A673 (cell line): ENCODE measurements around the gene ANKRD44. TPM values are rescaled to one million over a fixed set of nuclear protein-coding genes. Genes with fewer than 3 reads are reported as not detected.

Experiments
- BruUV-seq: library from RNA; stranded (reverse); fragments of 400-500 nt; replicated peaks from 2 replicates; lab custom pipeline; 2021; lab: Mats Ljungman, UMichigan
- CTCF ChIA-PET: fragments of 300-600 bp; sonication (Branson Sonifier 250); formaldehyde crosslinking; loops from one replicate; lab custom pipeline; 2022; ENCODE audit warnings: antibody characterized with exemption; lab: Charles Lee
- POLR2A ChIA-PET: fragments of 300-600 bp; sonication (Branson Sonifier 250); formaldehyde crosslinking; loops from one replicate; lab custom pipeline; 2022; ENCODE audit warnings: antibody characterized with exemption; ENCODE audit not compliant: low non-redundant PET; lab: Charles Lee
- DNase-seq: peaks from one replicate; pipeline ENCODE4 v3.0.0-alpha.2; 2015; ENCODE audit warnings: low spot score
- H3K27ac ChIP-seq: fragments of 200-600 bp; sonication (generic); 2 replicates; pipeline ENCODE4 v1.5.1; 2016; ENCODE audit warnings: mixed run types, low read depth, mild to moderate bottlenecking, mixed read lengths, antibody characterized with exemption, low read length; ENCODE audit not compliant: poor library complexity, severe bottlenecking
- H3K27me3 ChIP-seq: fragments of 200-600 bp; sonication (generic); replicated peaks from 2 replicates; pipeline ENCODE4 v1.6.1; 2017; ENCODE audit warnings: mixed run types, low read depth, mild to moderate bottlenecking, mixed read lengths, antibody characterized with exemption, low read length; ENCODE audit not compliant: insufficient read depth, poor library complexity
- H3K36me3 ChIP-seq: fragments of 200-600 bp; sonication (generic); 2 replicates; pipeline ENCODE4 v1.6.1; 2016; ENCODE audit warnings: mixed run types, mild to moderate bottlenecking, mixed read lengths, antibody characterized with exemption, low read length; ENCODE audit not compliant: insufficient read depth, poor library complexity, severe bottlenecking
- H3K4me1 ChIP-seq: fragments of 200-600 bp; sonication (generic); 2 replicates; pipeline ENCODE4 v1.6.1; 2017; ENCODE audit warnings: mixed run types, mild to moderate bottlenecking, mixed read lengths, antibody characterized with exemption, low read length; ENCODE audit not compliant: insufficient read depth, poor library complexity, severe bottlenecking
- H3K4me3 ChIP-seq: fragments of 200-600 bp; sonication (generic); 2 replicates; pipeline ENCODE4 v1.5.1; 2016; ENCODE audit warnings: low read depth, mixed run types, mild to moderate bottlenecking, mixed read lengths, low read length; ENCODE audit not compliant: poor library complexity, severe bottlenecking
- H3K9me3 ChIP-seq: fragments of 200-600 bp; sonication (generic); 2 replicates; pipeline ENCODE4 v1.6.1; 2016; ENCODE audit warnings: mixed run types, low read depth, mild to moderate bottlenecking, mixed read lengths, antibody characterized with exemption, low read length; ENCODE audit not compliant: poor library complexity, severe bottlenecking
- CTCF ChIP-seq: fragments of 300-800, 200-600 bp; sonication (generic); conservative IDR thresholded peaks from 2 replicates; pipeline ENCODE4 v1.5.1; 2017; ENCODE audit warnings: low read depth, mild to moderate bottlenecking, antibody characterized with exemption, low read length, moderate library complexity, mixed read lengths
- EZH2 ChIP-seq: fragments of 200-600 bp; sonication (generic); IDR thresholded peaks from 2 replicates; pipeline ENCODE4 v1.6.1; 2017; ENCODE audit warnings: borderline replicate concordance, low read depth, mild to moderate bottlenecking, mixed read lengths, antibody characterized with exemption, low read length; ENCODE audit not compliant: poor library complexity, severe bottlenecking
- intact Hi-C: fragments of 100-400 bp; cut with micrococcal nuclease; formaldehyde crosslinking; loops from one replicate; pipeline ENCODE4 v1.10.0; 2022; ENCODE audit not compliant: unreplicated experiment
- total RNA-seq: library from RNA; stranded (reverse); gene quantifications from 2 replicates; pipeline ENCODE4 v1.2.3, GENCODE V29; 2021

Gene ANKRD44
- total RNA-seq, 1 experiment from 2014 or later, result 17.0 TPM

GRCh38 chr2:196971574-196972279 is 338.9 kb downstream of the ANKRD44 start:
- BruUV-seq, result no TSS peak
- Histone ChIP-seq H3K27ac (no peak overlapping the region), H3K4me1 (peaks cover 14% of the 10 kb centered on the region), H3K4me3 (no peak overlapping the region), H3K36me3 (no peaks in the 10 kb centered on the region), H3K27me3 (no peaks in the 10 kb centered on the region), H3K9me3 (no peaks in the 10 kb centered on the region)
- POLR2A ChIA-PET, result no interaction called here
- CTCF ChIA-PET, result interaction anchor here (0.5 kb wide), 1 partner anchor 180 kb away, joined by 3 read pairs; no protein-coding TSS in a partner anchor
- no peak for TF ChIP-seq CTCF
- TF ChIP-seq EZH2, result no peak
- intact Hi-C loops, result no loop called here
- DNase-seq, result no peak

- CTCF ChIA-PET, result no interaction called here
- no TSS peak for BruUV-seq
Observed at GRCh38 chr2:196970099-196970498, 340.5 kb downstream of the ANKRD44 start.

GRCh38 chr2:196968516-196968915 is 342.1 kb downstream of the ANKRD44 start:
- no peak for TF ChIP-seq EZH2
- H3K9me3 ChIP-seq, result no peaks in the 10 kb centered on the region
- no TSS peak for BruUV-seq
- ChIA-PET POLR2A (no interaction called here), CTCF (no interaction called here)
- H3K27me3 ChIP-seq, result no peaks in the 10 kb centered on the region
- H3K4me3 ChIP-seq, result no peak overlapping the region
- no peaks in the 10 kb centered on the region for H3K36me3 ChIP-seq
- H3K27ac ChIP-seq, result no peak overlapping the region
- intact Hi-C loops, result no loop called here
- DNase-seq, result no peak
- H3K4me1 ChIP-seq, result peaks cover 24% of the 10 kb centered on the region

More at GRCh38 chr2:196970099-196970498, 340.5 kb downstream of the ANKRD44 start:
- H3K9me3 ChIP-seq, result no peaks in the 10 kb centered on the region
- no peak for DNase-seq
- no peak overlapping the region for H3K27ac ChIP-seq
- H3K27me3 ChIP-seq, result no peaks in the 10 kb centered on the region
- intact Hi-C loops, result no loop called here
- no peaks in the 10 kb centered on the region for H3K36me3 ChIP-seq
- POLR2A ChIA-PET, result no interaction called here
- TF ChIP-seq CTCF (no peak), EZH2 (no peak)
- H3K4me1 ChIP-seq, result peaks cover 24% of the 10 kb centered on the region
- no peak overlapping the region for H3K4me3 ChIP-seq

- H3K27ac ChIP-seq, result peak overlapping the region; percentile 20
- no TSS peak for BruUV-seq
- CTCF ChIA-PET, result no interaction called here
- no peak for DNase-seq
- H3K4me3 ChIP-seq, result no peak overlapping the region
- H3K27me3 ChIP-seq, result no peaks in the 10 kb centered on the region
- TF ChIP-seq CTCF (no peak), EZH2 (no peak)
- no peaks in the 10 kb centered on the region for H3K36me3 ChIP-seq
- intact Hi-C loops, result no loop called here
- H3K9me3 ChIP-seq, result no peaks in the 10 kb centered on the region
- POLR2A ChIA-PET, result no interaction called here
- peaks cover 24% of the 10 kb centered on the region for H3K4me1 ChIP-seq
Observed at GRCh38 chr2:196967775-196968174, 342.8 kb downstream of the ANKRD44 start.
